DOHH2 (cell line): Measurements from ENCODE around the gene TNS1.

Experiments used
- H3F3A ChIP-seq: fragments of 200-600 bp; sonication (generic), shearing (Covaris generic); 2 replicates; pipeline ENCODE4 v1.6.0; 2016; ENCODE audit warnings: antibody characterized with exemption, mild to moderate bottlenecking; ENCODE audit not compliant: control insufficient read depth, insufficient read depth
- H3K27ac ChIP-seq: fragments of 200-600 bp; sonication (generic); 2 replicates; pipeline ENCODE4 v1.5.1; 2014; ENCODE audit warnings: low read depth, mild to moderate bottlenecking, low read length, moderate library complexity
- H3K27me3 ChIP-seq: fragments of 200-600 bp; sonication (generic); 2 replicates; pipeline ENCODE4 v1.6.1; 2014; ENCODE audit warnings: mild to moderate bottlenecking, low read length, mixed read lengths; ENCODE audit not compliant: control insufficient read depth
- H3K36me3 ChIP-seq: fragments of 200-600 bp; sonication (generic); 2 replicates; pipeline ENCODE4 v1.6.1; 2014; ENCODE audit warnings: mild to moderate bottlenecking, low read length, moderate library complexity, mixed read lengths; ENCODE audit not compliant: control insufficient read depth
- H3K4me1 ChIP-seq: fragments of 200-600 bp; sonication (generic); 2 replicates; pipeline ENCODE4 v1.6.1; 2014; ENCODE audit warnings: mild to moderate bottlenecking, low read length, mixed read lengths; ENCODE audit not compliant: control insufficient read depth
- H3K4me2 ChIP-seq: fragments of 200-600 bp; sonication (generic); 2 replicates; pipeline ENCODE4 v1.6.0; 2014; ENCODE audit warnings: mild to moderate bottlenecking, low read length, moderate library complexity
- H3K4me3 ChIP-seq: fragments of 200-600 bp; sonication (generic); 2 replicates; pipeline ENCODE4 v1.5.1; 2014; ENCODE audit warnings: mild to moderate bottlenecking, low read length, mixed read lengths
- H3K79me2 ChIP-seq: fragments of 200-600 bp; sonication (generic); 2 replicates; pipeline ENCODE4 v1.6.1; 2014; ENCODE audit warnings: mild to moderate bottlenecking, low read length, mixed read lengths; ENCODE audit not compliant: control insufficient read depth
- H3K9me2 ChIP-seq: fragments of 200-600 bp; sonication (generic); replicated peaks from 2 replicates; pipeline ENCODE4 v1.6.1; 2014; ENCODE audit warnings: mild to moderate bottlenecking, low read length, mixed read lengths; ENCODE audit not compliant: control insufficient read depth
- H3K9me3 ChIP-seq: fragments of 200-600 bp; sonication (generic); 2 replicates; pipeline ENCODE4 v1.6.1; 2014; ENCODE audit warnings: antibody characterized with exemption, low read length, mixed read lengths; ENCODE audit not compliant: control insufficient read depth, insufficient read depth
- H4K20me1 ChIP-seq: fragments of 200-600 bp; sonication (generic); 2 replicates; pipeline ENCODE4 v1.6.0; 2014; ENCODE audit warnings: low read depth, mild to moderate bottlenecking, antibody characterized with exemption, low read length, moderate library complexity; ENCODE audit not compliant: control insufficient read depth, insufficient read depth
- CTCF ChIP-seq: fragments of 200-600 bp; sonication (generic); IDR thresholded peaks from one replicate; pipeline ENCODE4 v1.5.1; 2014; ENCODE audit warnings: antibody characterized with exemption, mild to moderate bottlenecking, low read depth, low read length; ENCODE audit not compliant: poor library complexity, severe bottlenecking
- EZH2phosphoT487 ChIP-seq: fragments of 200-600 bp; sonication (generic); IDR thresholded peaks from 2 replicates; pipeline ENCODE4 v1.6.1; 2017; ENCODE audit warnings: borderline replicate concordance, mild to moderate bottlenecking, antibody characterized with exemption, low read length, moderate library complexity, mixed read lengths

Gene TNS1

GRCh38 chr2:218031771-218032257 lies 29.0 kb upstream of the TNS1 start:
- Histone ChIP-seq H3K9me3 (no peaks in the 10 kb centered on the region), H3K4me1 (peaks cover 3% of the 10 kb centered on the region), H3K4me3 (no peak overlapping the region), H4K20me1 (no peaks in the 10 kb centered on the region), H3K27ac (no peak overlapping the region), H3K9me2 (no peaks in the 10 kb centered on the region), H3K79me2 (no peaks in the 10 kb centered on the region), H3K27me3 (peaks cover 4% of the 10 kb centered on the region), H3K36me3 (no peaks in the 10 kb centered on the region), H3K4me2 (no peak overlapping the region), H3F3A (no peaks in the 10 kb centered on the region)
- TF ChIP-seq CTCF (no peak), EZH2phosphoT487 (no peak)

DNA sequence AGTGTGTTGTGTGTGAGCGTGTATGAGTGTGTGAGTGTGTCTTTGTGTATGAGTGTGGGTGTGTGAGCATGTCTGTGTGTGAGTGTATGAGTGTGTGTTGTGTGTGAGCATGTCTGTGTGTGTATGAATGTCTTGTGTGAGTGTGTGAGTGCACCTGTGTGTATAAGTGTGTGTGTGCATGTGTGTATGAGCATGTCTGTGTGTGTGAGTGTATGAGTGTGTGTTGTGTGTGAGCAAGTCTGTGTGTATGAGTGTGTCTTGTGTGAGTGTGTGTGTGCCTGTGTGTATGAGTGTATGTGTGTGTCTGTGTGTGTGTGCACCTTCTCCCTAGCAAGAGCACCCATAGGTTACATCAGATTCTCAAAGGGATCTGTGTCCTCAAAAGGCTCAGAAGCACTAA lies 28.5 kb upstream of the TNS1 start:
- Histone ChIP-seq H3K9me3 (no peaks in the 10 kb centered on the region), H3K36me3 (no peaks in the 10 kb centered on the region), H3K27me3 (peaks cover 4% of the 10 kb centered on the region), H3K79me2 (no peaks in the 10 kb centered on the region), H4K20me1 (no peaks in the 10 kb centered on the region), H3K4me2 (no peak overlapping the region), H3F3A (no peaks in the 10 kb centered on the region), H3K9me2 (no peaks in the 10 kb centered on the region), H3K4me1 (peaks cover 3% of the 10 kb centered on the region), H3K4me3 (no peak overlapping the region), H3K27ac (no peak overlapping the region)
- no peak for TF ChIP-seq EZH2phosphoT487
- TF ChIP-seq CTCF = no peak

DNA sequence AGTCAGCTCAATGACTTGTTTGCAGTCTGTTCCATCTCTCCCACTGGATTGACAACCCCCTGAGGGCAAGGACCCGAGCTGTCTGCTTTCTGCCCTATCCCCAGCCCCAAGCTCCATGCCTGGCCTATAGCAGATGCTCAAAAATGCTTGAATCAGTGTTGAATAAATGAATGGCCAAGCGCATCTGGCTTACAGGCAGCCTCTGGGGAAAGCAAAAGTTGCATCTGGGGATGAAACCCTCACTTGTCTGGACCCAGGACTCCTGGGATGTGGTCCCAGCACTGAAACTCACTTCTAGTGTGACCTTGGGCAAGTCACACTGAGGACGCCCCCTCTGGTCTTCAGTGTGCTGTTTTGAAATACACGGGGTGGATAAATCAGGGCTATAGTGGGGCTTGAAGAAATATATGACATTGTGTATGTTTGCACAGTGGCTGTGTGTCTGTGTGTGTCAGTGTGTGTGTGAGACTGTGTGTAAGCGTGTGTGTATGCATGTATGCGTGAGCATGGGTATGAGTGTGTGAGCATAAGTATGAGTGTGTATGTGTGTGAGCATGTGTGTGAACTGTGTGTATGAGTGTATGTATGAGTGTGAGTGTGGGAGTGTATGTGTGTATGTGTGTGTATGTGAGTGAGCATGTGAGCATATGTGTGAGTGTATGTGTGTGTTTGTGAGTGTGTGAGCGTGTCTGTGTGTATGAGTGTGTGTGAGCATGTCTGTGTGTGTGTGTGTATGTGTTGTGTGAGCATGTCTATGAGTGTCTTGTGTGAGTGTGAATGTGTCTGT lies 27.8 kb upstream of the TNS1 start:
- Histone ChIP-seq H3F3A (no peaks in the 10 kb centered on the region), H3K4me2 (no peak overlapping the region), H3K79me2 (no peaks in the 10 kb centered on the region), H3K27me3 (peaks cover 4% of the 10 kb centered on the region; the same call in 1 of the 2 replicates), H3K27ac (no peak overlapping the region), H3K4me1 (peaks cover 3% of the 10 kb centered on the region), H3K9me3 (no peaks in the 10 kb centered on the region), H3K36me3 (no peaks in the 10 kb centered on the region), H3K9me2 (no peaks in the 10 kb centered on the region), H3K4me3 (no peak overlapping the region), H4K20me1 (no peaks in the 10 kb centered on the region)
- TF ChIP-seq CTCF (no peak), EZH2phosphoT487 (no peak)
